ENCODE results near the gene NME3. TPM values are rescaled to one million over a fixed set of nuclear protein-coding genes. Genes with fewer than 3 reads are reported as not detected.
A peak's percentile ranks its signal among the peaks of the same experiment; 100 is the strongest.

Gene NME3
- total and polyA plus RNA-seq, 2 of the 13 experiments (the other 11 are each of a cell fraction or from before 2014, with no cell fraction given) = 10.4 to 15.9 TPM

DNA sequence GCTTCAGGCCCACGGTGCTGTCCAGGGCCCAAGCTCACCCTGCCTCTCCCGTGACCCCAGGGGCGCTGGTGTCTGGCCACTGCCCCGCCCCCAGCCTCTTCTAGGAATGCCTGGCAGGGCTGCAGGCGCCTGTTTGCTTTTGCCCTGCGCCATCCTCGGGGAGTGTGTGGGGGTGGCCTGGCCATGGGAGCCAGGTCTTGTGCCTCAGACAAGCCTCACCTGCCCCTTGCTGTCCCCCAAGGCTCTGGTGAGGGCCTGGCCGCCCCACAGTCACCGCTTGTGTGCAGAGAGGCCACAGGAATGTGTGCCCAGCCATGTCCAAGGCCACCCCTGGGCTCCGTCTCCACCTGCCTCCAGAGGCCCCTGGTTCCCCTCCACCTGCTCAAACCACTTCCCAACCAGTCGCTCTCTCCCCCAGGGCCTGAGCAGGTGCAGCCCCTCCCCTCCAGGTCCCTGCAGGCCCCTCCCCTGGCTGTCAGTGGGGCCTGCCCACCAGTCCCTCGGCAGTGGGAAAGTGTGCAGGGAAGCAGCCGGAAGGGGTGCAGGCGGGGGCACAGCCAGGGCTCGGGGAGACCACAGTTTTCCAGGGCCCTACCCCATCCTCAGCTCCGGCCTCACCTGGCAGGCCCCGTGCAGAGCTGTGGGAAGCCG, 23.0 kb upstream of the NME3 start (continued):
- TF ChIP-seq MLLT10 (CRISPR knock-in tag; IDR thresholded peaks at IDR 0.05) (no peak), ZNF382 (CRISPR knock-in tag; IDR thresholded peaks at IDR 0.05; ENCODE audit: borderline replicate concordance) (no peak), ZSCAN22 (CRISPR knock-in tag; IDR thresholded peaks at IDR 0.05) (no peak), MXD1 (CRISPR knock-in tag; IDR thresholded peaks at IDR 0.05) (peak; percentile 25; the same call in 1 of the 2 replicates), FOXJ3 (CRISPR knock-in tag; IDR thresholded peaks at IDR 0.05; ENCODE audit: borderline replicate concordance) (no peak), ZNF44 (CRISPR knock-in tag; IDR thresholded peaks at IDR 0.05) (no peak), BORCS8-MEF2B (CRISPR knock-in tag; IDR thresholded peaks at IDR 0.05) (no peak), IKZF4 (CRISPR knock-in tag; IDR thresholded peaks at IDR 0.05; ENCODE audit: borderline replicate concordance, low read depth, not compliant biosample characterization) (no peak), HNF4A (CRISPR knock-in tag; IDR thresholded peaks at IDR 0.05) (no peak), ARNTL (CRISPR knock-in tag; IDR thresholded peaks at IDR 0.05) (peak; percentile 64; the same call in 1 of the 2 replicates), ZNF354B (CRISPR knock-in tag; IDR thresholded peaks at IDR 0.05) (no peak), ZNF891 (CRISPR knock-in tag; IDR thresholded peaks at IDR 0.05) (no peak), ZNF672 (CRISPR knock-in tag; IDR thresholded peaks at IDR 0.05) (no peak), PAWR (CRISPR knock-in tag; IDR thresholded peaks at IDR 0.05; ENCODE audit: borderline replicate concordance) (no peak), NPAS2 (CRISPR knock-in tag; IDR thresholded peaks at IDR 0.05; ENCODE audit: borderline replicate concordance) (0 out of 2 replicates have a peak, but pooled peaks have one; percentile 23), STAT5B (CRISPR knock-in tag; IDR thresholded peaks at IDR 0.05) (no peak), RCOR2 (CRISPR knock-in tag; IDR thresholded peaks at IDR 0.05) (no peak), ZNF570 (CRISPR knock-in tag; IDR thresholded peaks at IDR 0.05; ENCODE audit: borderline replicate concordance) (no peak), JARID2 (CRISPR knock-in tag; IDR thresholded peaks at IDR 0.05; ENCODE audit: insufficient replicate concordance) (no peak), ASH2L (IDR thresholded peaks at IDR 0.05; ENCODE audit: insufficient read length, low read depth, low read length) (no peak), PHB2 (IDR thresholded peaks at IDR 0.05; ENCODE audit: partially characterized antibody) (no peak), NFATC3 (CRISPR knock-in tag; IDR thresholded peaks at IDR 0.05) (no peak), ZNF567 (CRISPR knock-in tag; IDR thresholded peaks at IDR 0.05; ENCODE audit: borderline replicate concordance) (no peak), ZGPAT (CRISPR knock-in tag; IDR thresholded peaks at IDR 0.05) (peak; percentile 66; the same call in 1 of the 2 replicates), MYNN (CRISPR knock-in tag; IDR thresholded peaks at IDR 0.05; ENCODE audit: low read depth) (no peak), CCDC6 (CRISPR knock-in tag; IDR thresholded peaks at IDR 0.05) (no peak)
- TF ChIP-seq, protein P1, sequence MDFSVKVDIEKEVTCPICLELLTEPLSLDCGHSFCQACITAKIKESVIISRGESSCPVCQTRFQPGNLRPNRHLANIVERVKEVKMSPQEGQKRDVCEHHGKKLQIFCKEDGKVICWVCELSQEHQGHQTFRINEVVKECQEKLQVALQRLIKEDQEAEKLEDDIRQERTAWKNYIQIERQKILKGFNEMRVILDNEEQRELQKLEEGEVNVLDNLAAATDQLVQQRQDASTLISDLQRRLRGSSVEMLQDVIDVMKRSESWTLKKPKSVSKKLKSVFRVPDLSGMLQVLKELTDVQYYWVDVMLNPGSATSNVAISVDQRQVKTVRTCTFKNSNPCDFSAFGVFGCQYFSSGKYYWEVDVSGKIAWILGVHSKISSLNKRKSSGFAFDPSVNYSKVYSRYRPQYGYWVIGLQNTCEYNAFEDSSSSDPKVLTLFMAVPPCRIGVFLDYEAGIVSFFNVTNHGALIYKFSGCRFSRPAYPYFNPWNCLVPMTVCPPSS (IDR thresholded peaks at IDR 0.05) = no peak
- TF ChIP-seq, protein P2, sequence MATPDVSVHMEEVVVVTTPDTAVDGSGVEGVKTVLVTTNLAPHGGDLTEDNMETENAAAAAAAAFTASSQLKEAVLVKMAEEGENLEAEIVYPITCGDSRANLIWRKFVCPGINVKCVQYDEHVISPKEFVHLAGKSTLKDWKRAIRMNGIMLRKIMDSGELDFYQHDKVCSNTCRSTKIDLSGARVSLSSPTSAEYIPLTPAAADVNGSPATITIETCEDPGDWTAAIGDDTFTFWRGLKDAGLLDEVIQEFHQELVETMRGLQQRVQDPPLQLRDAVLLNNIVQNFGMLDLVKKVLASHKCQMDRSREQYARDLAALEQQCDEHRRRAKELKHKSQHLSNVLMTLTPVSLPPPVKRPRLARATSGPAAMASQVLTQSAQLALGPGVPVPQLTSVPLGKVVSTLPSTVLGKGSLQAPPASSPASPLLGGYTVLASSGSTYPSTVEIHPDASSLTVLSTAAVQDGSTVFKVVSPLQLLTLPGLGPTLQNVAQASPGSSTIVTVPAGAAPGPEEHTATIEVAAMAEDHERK (CRISPR knock-in tag; IDR thresholded peaks at IDR 0.05; ENCODE audit: low read depth) = no peak

All from HepG2 (cell line).